Measurements from ENCODE around the gene IMMP2L.

IMMP2L gene

DNA sequence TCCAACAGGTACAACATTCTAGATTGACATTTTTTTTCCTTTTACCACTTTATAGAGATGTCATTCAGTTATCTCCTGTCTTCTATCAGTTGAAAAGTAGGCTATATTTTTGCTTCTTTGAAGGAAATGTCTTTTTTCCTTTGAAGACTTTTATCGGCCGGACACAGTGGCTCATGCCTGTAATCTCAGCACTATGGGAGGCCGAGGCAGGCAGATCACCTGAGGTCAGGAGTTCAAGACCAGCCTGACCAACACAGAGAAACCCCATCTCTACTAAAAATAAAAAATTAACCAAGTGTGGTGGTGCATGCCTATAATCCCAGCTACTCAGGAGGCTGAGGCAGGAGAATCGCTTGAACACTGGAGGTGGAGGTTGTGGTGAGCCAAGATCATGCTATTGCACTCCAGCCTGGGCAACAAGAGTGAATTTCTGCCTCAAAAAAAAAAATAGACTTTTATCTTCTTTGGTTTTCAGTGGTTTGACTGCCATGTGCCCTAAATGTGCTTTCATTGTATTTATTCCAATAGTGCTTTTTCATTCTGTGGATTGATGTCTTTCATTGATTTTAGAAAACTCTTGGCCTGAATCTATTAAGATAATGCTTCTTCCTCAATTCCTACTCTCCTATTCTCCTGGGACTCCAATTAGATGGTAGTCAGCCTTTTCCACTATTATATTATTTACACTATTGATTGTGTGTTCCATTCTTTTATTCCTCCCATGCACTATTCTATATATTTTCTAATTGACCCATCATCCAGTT lies 84.6 kb downstream of the IMMP2L start:
- Histone ChIP-seq H2AFZ (ENCODE audit: low read depth, low read length, severe bottlenecking) (no peak overlapping the region), H3K4me3 (ENCODE audit: insufficient read depth, low read length, poor library complexity, severe bottlenecking) (no peak overlapping the region), H3K36me3 (ENCODE audit: low read length) (no peaks in the 10 kb centered on the region), H3K27ac (ENCODE audit: low read depth, low read length) (no peak overlapping the region), H3K9me2 (replicated peaks; ENCODE audit: insufficient read depth, low read length) (no peaks in the 10 kb centered on the region), H4K20me1 (ENCODE audit: low read depth, low read length) (no peaks in the 10 kb centered on the region), H3K79me2 (ENCODE audit: insufficient read depth, low read length) (no peaks in the 10 kb centered on the region), H3K9ac (ENCODE audit: low read length) (no peak overlapping the region), H3K9me3 (ENCODE audit: insufficient read depth, low read length) (no peaks in the 10 kb centered on the region), H3F3A (ENCODE audit: insufficient read depth) (0 out of 2 replicates have a peak, but pooled peaks cover 3% of the 10 kb centered on the region), H3K4me2 (ENCODE audit: low read depth, low read length, poor library complexity, severe bottlenecking) (no peak overlapping the region), H3K27me3 (ENCODE audit: low read length) (no peaks in the 10 kb centered on the region)
- no peak for TF ChIP-seq CTCF (IDR thresholded peaks at IDR 0.05; ENCODE audit: insufficient read depth, low read length, poor library complexity, severe bottlenecking)
- TF ChIP-seq EZH2phosphoT487 (conservative IDR thresholded peaks at IDR 0.05; ENCODE audit: low read length): no peak

GRCh38 chr7:111476586-111477293 lies 85.6 kb downstream of the IMMP2L start:
- H3K9me2 ChIP-seq (replicated peaks; ENCODE audit: insufficient read depth, low read length): no peaks in the 10 kb centered on the region

DNA sequence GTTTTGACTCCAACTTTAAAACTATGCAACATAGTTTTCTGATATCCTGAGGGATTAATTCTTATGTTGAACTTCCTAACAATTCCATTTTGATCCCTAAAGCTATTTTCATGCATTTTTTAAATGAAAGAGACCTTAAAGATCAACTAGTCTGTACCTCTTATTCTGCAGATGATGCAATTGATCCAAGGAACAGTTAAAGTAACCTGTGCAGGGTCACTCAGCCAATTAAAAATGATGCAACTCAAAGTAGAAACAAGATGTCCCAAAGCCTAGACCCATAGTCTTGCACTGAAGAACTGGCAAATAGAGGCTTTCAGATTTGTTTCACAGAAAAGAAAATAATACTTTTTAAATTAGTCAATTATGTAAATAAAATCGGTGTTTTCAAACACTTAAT lies 86.3 kb downstream of the IMMP2L start:
- no peak for TF ChIP-seq CTCF (IDR thresholded peaks at IDR 0.05; ENCODE audit: insufficient read depth, low read length, poor library complexity, severe bottlenecking)
- TF ChIP-seq EZH2phosphoT487 (conservative IDR thresholded peaks at IDR 0.05; ENCODE audit: low read length): no peak
- H4K20me1 ChIP-seq (ENCODE audit: low read depth, low read length): no peaks in the 10 kb centered on the region

More at GRCh38 chr7:111476586-111477293, 85.6 kb downstream of the IMMP2L start:
- Histone ChIP-seq H4K20me1 (ENCODE audit: low read depth, low read length) (no peaks in the 10 kb centered on the region), H3F3A (ENCODE audit: insufficient read depth) (0 out of 2 replicates have a peak, but pooled peaks cover 3% of the 10 kb centered on the region), H3K27ac (ENCODE audit: low read depth, low read length) (no peak overlapping the region), H3K9ac (ENCODE audit: low read length) (no peak overlapping the region), H2AFZ (ENCODE audit: low read depth, low read length, severe bottlenecking) (no peak overlapping the region), H3K4me3 (ENCODE audit: insufficient read depth, low read length, poor library complexity, severe bottlenecking) (no peak overlapping the region), H3K36me3 (ENCODE audit: low read length) (no peaks in the 10 kb centered on the region), H3K4me2 (ENCODE audit: low read depth, low read length, poor library complexity, severe bottlenecking) (no peak overlapping the region), H3K9me3 (ENCODE audit: insufficient read depth, low read length) (no peaks in the 10 kb centered on the region), H3K79me2 (ENCODE audit: insufficient read depth, low read length) (no peaks in the 10 kb centered on the region), H3K27me3 (ENCODE audit: low read length) (no peaks in the 10 kb centered on the region)
- no peak for TF ChIP-seq CTCF (IDR thresholded peaks at IDR 0.05; ENCODE audit: insufficient read depth, low read length, poor library complexity, severe bottlenecking)
- TF ChIP-seq EZH2phosphoT487 (conservative IDR thresholded peaks at IDR 0.05; ENCODE audit: low read length): no peak

More for the DNA sequence above, 86.3 kb downstream of the IMMP2L start:
- Histone ChIP-seq H3K9me3 (ENCODE audit: insufficient read depth, low read length) (no peaks in the 10 kb centered on the region; the same call in 1 of the 2 replicates), H3K9ac (ENCODE audit: low read length) (no peak overlapping the region), H3F3A (ENCODE audit: insufficient read depth) (0 out of 2 replicates have a peak, but pooled peaks cover 3% of the 10 kb centered on the region), H3K36me3 (ENCODE audit: low read length) (no peaks in the 10 kb centered on the region), H3K4me2 (ENCODE audit: low read depth, low read length, poor library complexity, severe bottlenecking) (no peak overlapping the region), H3K79me2 (ENCODE audit: insufficient read depth, low read length) (no peaks in the 10 kb centered on the region), H2AFZ (ENCODE audit: low read depth, low read length, severe bottlenecking) (no peak overlapping the region), H3K27ac (ENCODE audit: low read depth, low read length) (no peak overlapping the region), H3K27me3 (ENCODE audit: low read length) (no peaks in the 10 kb centered on the region), H3K4me3 (ENCODE audit: insufficient read depth, low read length, poor library complexity, severe bottlenecking) (no peak overlapping the region), H3K9me2 (replicated peaks; ENCODE audit: insufficient read depth, low read length) (no peaks in the 10 kb centered on the region)

All from SU-DHL-6 (cell line).